Right renal cortex interstitium (tissue), 3 donors: ENCODE measurements around the gene RASL12. TPM values are rescaled to one million over a fixed set of nuclear protein-coding genes. Genes with fewer than 3 reads are reported as not detected.
"Not testable (repeated sequence)": the region's sequence is repeated elsewhere in the genome, so short reads cannot be mapped to it uniquely, and the experiment has no call there.

Experiments
- DNase-seq, 3 donors: peaks; one replicate each; pipeline ENCODE4 v3.0.0-alpha.2; 2013; ENCODE audit warnings: low read depth in 3 of 3, low spot score in 2 of 3
- polyA plus RNA-seq, 3 donors: library from polyadenylated mRNA; unstranded; fragments of 120-200 nt; gene quantifications; one replicate each; pipeline ENCODE4 v1.2.1, GENCODE V29; 2013; ENCODE audit not compliant: insufficient read length in 3 of 3

Gene RASL12
- polyA plus RNA-seq, result 1 to 10 TPM; 5.9 to 7.8 (median 6.5) TPM

- no peak for DNase-seq
Measured at GRCh38 chr15:65067645-65068402, at the start of gene RASL12. Gene RASL12 (minus strand): TSS chr15:65067991. CDS start chr15:65067835, 156 bp downstream.

GRCh38 chr15:65115542-65115941 lies 47.8 kb upstream of the RASL12 start:
- DNase-seq, result no peak

DNA sequence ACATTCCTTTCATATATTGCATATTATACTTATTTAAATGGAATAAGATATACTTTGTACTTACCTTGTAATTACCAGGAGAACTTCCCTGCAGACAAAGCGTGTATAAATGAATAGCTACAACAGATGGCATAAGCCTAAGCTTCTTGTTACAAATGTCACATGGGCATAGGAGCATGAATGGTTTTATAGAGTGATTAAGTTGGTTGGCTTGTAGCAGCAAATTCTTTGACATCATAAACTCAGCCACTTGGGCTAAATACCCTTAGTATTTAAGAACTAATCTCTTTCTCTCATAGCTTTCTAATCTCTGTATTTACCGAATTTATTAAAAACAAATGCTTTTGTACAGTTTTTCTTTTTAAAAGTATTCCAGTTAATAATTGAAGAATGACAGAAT lies 47.3 kb upstream of the RASL12 start, which contains the start of gene UBAP1L:
Gene UBAP1L, minus strand, starts transcription at position 115 of the 400 bp plus-strand sequence. CDS start 8,985 bp downstream, outside the sequence.
- no peak for DNase-seq

DNA sequence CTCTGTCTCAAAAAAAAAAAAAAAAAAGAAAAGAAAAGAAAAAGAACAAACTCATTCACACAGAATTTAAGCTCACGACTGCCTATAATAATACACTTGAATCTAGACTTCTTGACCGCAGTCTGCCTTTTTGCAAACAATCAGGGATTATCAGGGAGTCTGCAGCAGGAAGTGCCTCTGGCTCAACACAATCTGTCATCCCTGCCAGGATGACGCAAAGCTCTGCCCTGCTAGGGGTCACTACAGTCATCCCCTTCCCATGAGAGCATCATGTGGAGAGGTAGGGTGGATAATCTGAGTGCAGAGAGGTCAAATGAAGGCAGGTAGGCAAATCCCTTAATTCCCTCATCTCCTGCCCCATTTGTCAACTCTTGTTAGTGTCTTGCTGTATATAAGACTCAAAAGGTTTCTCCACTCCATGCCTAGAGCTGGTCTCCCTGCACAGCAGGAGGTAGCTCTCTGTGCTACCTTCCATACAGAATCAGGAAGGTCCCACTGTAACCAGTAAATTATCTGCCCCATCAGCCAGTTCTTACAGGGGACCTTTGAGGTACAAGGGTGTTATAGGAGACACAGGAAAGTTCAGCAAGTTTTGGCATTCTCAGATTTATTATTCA lies 43.0 kb upstream of the RASL12 start:
- DNase-seq, result no peak

- no peak for DNase-seq
Measured at GRCh38 chr15:65106011-65106590, 38.3 kb upstream of the RASL12 start.

DNA sequence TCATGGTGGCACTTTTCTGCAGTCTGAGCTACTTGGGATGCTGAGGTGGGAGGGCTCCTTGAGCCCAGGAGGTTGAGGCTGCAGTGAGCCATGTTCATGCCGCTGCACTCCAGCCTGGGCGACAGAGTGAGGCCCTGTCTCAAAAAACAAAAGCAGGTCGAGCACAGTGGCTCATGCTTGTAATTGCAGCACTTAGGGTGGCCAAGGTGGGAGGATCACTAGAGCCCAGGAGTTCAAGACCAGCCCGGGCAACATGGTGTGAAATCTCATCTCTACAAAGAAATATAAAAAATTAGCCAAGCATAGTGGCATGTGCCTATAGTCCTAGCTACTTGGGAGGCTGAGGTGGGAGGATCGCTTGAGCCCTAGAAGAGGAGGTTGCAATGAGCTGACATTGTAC lies 37.2 kb upstream of the RASL12 start:
- no peak for DNase-seq

DNA sequence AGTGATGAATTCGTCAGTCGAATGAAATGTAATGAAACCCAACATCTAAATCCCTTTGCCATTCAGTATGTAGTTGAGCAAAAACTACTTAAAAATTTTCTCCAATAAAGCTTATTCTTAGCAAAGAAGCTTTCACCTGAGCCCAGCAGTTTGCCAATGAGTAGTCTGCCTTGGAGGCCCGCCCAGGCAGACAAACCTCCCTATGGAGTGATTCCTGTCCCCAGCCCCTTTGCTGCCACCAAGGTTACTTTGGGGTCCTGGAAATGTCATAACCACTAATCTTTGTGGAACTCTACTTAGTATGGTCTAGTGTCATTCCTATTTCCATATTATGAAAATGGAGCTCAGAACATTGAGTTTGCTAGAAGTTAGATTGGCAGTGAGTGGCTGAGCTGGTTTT lies 35.1 kb upstream of the RASL12 start:
- no peak for DNase-seq

DNA sequence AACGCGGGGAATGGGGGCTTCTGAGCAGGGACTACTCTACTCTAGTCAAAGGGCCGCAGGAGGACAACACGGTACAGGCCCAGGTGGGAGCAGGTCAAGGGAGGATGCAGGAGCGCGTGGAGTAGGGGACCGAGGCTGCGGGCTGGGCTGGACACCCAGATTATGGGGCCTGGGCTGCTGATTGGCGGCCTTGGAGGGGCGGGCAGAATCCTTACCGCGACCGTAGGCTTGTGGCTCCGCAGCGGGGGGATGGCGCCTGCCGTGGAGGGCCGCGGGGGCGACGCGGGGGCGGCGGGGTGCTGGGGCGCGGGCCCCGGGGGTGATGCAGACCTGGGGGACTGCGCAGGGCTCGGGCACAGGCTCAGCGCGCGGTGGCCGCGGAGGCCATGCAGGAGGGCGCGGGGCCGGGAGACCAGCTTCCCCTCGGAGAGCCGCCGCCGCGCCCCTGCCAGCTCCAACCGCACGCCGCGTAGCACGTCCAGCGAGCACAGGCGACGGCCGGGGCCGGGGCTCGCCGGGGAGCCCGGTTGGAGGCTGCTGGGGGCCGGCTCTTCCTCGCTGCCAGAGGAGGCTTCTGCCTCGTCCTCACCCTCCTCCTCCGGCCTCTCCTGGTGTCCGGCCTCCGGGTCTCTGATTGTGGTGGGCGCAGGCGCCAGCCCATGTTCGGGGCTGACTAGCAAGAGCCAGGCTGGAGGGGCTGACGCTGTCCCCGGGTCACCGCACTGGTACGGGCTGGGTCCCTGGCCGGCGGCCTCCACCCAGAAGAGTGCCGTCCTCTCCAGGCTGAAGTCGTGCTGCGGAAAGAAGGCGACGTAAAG lies 34.3 kb upstream of the RASL12 start:
- no peak for DNase-seq

- peak; percentile 72 to 76 (median 74) for DNase-seq
Measured at GRCh38 chr15:65101411-65101890, 33.7 kb upstream of the RASL12 start.

GRCh38 chr15:65100442-65100841 lies 32.7 kb upstream of the RASL12 start:
- no peak for DNase-seq

- DNase-seq, result not testable (repeated sequence)
Measured at GRCh38 chr15:65099801-65100200, 32.0 kb upstream of the RASL12 start.

- no peak for DNase-seq
Measured at GRCh38 chr15:65099336-65099735, 31.5 kb upstream of the RASL12 start.

DNA sequence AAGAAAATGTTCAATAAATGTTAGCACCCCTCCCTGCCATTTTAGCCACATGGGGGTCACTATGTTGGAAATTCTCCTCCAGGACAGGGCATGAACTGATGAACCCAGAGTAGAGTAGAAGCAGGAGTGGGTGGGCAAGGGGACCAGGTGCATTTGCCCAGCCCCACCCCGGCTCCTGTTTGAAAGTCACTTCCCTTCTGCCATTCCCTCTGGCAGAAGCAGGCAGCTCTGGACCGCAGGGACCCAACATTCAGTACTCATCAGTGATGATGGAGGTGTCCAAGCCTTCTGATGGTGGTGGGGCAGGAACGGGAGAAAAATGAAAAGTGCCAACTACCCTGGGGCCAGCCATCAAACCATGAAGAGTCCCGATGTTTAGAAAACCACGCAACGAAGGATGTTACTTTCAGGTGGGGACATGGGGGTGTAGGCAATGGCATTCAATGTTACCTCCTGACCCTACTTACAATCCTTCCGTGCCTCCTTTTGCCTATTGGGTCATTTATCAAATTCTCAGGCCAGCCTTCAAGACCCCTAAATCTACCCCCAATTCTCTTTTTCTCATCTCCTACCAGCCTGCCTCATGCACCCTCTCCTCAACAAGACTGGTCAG lies 30.0 kb upstream of the RASL12 start:
- no peak for DNase-seq

DNA sequence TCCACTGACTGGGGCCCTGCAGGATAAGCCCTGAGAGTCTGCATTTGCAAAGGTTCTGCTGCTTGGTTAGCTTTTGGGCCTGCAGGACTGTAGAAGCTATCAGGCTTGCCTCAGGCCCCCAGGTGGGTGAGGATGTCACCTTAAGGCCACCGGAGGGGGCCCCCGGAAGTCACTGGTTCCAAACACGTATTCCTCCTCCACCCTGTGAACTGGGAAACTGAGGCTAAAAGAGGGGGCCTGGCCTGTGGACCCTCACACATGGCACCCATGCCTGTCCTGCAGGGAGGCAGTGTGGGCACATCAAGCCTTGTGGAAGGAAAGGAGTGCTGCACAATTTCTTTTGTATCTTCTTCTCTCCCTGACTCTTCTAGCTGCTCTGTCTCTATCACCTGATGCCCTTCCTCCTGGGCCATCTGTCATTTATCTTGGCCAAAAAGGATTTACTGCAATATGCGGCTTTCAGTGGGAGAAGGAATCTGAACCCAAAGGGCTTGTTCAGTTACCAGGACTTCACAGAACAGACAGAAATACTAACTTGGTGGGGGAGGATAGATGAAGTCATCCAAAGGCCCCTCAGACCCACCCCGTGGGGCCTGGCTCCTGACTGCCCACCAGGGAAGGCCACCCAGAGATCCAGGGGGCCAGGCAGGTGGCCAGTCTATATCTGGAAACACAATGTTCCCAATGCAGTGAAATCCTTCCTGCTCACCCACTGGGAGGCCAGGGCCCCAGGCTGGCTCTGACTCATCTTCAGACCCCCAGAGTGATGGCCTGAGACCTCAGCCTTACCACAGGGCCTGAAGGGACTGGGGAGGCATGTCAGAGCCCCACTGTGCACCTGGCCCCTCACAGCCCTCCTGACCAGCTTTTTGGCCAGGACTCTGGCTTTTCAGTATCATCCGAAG lies 28.9 kb upstream of the RASL12 start:
- no peak for DNase-seq

DNA sequence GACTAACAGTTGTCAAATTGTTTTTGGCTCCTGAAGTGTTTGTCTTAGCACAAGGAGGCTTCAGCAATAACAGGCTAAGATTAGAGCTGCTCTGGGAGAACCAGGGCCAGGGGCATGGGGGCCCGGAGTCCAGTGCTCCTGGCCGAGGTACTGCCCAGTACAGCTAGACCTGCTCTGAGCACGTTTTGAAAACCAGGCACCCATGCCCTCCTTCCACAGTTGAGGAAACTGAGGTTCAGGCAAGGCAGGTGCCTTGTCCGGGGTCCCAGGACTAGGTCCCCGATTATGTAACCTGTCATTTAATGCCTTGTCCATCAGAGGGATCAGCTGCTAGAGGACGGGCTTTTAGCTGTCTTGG lies 27.9 kb upstream of the RASL12 start:
- no peak for DNase-seq

DNA sequence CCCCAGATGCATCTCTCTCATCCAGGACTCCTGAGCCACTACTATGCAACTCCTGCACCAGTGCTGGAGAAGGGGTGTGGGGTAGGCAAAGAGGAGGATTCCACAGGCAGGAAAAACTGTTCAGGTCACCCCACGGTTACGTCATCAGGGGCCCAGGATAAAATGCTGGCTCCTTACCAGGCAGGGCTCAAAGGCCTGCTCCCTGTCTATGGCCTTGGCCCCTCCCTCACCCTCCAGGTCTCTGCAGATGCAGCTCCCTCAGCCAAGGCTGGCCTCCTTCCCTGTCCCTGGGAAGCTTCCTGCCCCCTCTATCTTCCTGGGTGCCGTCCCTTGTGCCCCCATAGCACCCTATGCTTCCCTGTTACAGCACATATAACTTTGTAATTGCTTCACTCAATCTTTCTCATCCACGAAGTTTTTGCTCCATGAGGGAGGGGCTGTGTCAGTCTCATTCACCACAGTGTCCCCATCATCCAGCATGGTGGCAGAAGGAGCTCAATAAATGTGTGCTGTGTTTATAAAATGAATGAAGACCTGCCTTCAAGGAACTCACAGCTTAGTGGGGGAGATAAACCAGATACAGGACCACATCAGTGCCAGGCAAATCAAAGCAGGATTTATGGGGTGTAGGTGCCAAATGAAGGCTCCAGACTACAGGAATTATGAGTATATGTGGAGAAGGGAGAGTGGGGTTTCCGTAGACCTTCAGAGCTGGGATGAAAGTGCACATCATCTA lies 27.4 kb upstream of the RASL12 start:
- DNase-seq, result no peak

DNA sequence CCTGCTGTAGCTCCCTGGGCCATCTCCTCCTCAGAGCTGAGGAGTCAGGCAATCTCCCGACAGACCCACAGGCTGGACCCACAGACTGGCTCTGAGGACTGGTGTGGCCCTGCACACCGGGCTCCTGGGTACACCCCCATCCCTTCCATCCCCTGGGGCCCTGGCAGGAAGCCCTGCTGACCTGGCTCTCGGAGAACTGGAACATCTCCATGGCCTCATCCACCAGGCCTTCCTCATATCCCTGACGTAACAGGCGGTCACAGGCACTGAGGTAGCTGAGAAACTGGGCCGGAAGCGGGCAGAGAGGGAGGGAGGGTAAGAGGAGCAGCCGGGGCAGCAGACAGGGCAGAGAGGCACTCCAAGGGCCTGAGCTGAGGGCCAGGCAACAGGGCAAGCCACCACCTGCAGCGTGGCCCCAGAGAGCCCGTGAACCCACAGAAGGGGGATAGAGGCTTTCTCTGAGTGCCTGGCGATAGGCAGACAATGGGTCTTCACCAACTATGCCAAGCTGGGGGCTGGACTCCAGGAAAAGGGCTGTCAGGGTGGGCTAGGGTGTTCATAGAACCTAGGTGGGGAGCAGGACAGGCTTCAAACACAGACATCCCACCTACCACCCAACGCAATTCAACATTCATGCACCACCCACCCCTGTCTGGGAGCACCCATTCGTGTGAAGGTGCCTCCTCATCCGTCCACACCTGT lies 26.7 kb upstream of the RASL12 start:
- DNase-seq, result no peak

DNA sequence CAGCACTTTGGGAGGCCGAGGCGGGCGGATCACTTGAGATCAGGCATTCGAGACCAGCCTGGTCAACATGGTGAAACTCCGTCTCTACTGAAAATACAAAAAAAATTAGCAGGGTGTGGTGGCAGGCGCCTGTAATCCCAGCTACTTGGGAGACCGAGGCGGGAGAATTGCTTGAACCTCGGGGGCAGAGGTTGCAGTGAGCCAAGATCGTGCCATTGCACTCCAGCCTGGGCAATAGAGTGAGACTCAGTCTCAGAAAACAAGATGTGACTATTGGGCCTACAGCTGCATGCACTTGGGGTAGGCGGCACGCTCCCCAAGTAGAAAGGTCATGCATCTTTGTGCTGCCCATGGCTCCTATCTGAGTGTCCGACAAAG lies 26.0 kb upstream of the RASL12 start:
- DNase-seq, result not testable (repeated sequence)
